HG03025 (cell line): ENCODE measurements around the gene NOD1.

Experiments
- ATAC-seq: cut with Tn5 transposase; IDR thresholded peaks from one replicate; pipeline ENCODE4 v1.9.1; 2021; ENCODE audit warnings: mild to moderate bottlenecking, moderate library complexity; ENCODE audit not compliant: unreplicated experiment, low FRiP score

Gene NOD1

DNA sequence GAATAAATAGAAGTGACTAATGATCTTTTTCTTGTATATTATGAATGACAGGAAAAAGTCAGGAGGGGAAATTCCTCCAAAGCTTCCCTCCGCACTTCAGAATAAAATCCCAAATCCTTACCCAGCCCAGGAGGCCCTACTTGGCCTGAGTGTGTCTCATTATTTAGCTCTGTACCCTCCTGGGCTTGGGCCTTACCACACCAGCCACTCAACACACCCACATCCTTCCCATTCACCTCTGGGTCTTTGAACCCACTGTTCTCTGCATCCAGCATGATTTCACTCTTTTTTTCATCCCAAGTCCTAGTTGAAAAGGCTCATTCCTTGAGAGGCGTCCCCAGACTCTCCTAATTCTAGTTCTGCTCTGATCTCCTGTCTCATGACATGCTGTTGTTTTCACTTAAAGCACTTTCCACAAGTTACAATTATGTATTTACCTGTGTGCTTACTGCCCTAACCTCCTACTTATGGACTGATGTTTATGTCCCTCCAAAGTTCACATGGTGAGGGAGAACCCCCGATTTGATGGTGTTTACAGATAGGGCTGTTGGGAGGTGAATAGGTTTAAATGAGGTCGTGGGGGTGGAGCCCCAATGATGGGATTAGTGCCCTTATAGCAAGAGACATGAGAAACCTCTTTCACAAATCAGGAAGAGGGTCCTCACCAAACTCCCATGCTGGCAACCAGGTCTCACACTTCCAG lies 6.4 kb downstream of the NOD1 start:
- no peak for ATAC-seq

GRCh38 chr7:30471205-30471604 lies 7.4 kb downstream of the NOD1 start:
- ATAC-seq = no peak

DNA sequence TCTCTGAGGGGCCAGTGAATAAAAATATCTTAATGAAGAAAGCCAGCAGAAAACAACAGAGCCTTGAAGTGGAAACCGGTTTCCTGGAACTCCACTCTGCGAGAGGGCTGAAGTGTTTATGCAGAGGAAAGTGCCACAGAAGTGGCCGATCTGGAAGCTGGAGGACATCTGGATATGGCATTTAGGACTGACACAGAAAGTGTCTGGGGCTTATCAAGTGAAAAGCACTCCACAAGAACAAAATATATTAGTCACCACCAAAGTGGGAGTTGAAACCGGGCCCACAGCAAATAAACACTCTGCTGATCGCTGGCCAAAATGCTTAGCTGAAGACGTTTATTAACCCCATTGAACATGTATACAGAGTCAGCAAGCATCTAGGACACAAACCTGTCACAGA lies 7.8 kb downstream of the NOD1 start:
- ATAC-seq = no peak

DNA sequence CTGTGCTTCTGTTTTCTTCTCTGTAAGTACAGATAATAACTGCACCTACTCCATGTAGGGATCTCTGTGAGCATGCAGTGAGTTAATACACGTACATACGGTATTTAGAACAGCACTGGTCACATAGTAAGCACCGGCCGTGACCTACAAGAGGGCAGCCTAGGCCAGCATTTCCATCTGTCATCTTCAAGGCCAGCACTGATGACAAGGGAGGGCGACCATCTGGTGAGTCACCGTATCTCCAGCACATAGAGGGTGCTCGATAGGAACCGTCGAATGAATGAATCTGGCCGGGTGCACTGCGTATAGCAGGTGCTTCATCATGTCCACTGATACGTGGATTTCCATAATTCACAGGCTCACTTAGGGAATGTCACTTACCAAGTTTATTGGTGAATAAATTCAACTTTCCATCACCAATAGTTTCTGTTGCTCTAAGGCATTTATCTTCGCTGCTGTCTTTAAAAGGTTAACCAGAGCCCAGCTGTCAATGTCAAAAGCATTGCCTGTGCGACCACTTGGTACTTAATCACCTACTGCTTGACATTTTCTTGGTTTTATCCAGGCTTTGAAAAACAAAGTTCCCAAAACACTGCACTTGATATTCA lies 8.3 kb downstream of the NOD1 start:
- no peak for ATAC-seq

- no peak for ATAC-seq
Measured at GRCh38 chr7:30469303-30469702, 9.3 kb downstream of the NOD1 start.

DNA sequence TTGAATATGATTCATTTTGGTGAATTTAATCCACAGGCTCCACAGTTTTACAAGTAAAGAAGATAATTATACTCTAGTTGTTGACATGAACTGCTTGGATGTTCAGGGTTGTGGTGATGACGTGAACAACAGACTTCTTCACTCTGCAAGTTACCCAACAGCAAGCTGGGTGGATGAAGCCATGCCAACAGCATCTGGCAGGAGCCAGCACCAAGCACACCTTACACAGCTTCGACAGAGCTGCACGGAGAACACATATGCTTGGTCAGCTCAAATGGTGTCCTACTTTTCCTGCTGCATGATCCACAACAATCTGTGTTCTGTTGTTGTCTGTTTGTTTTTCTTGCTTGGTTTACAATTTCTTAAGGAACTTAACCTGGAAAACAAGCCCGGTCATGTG lies 9.8 kb downstream of the NOD1 start:
- no peak for ATAC-seq

DNA sequence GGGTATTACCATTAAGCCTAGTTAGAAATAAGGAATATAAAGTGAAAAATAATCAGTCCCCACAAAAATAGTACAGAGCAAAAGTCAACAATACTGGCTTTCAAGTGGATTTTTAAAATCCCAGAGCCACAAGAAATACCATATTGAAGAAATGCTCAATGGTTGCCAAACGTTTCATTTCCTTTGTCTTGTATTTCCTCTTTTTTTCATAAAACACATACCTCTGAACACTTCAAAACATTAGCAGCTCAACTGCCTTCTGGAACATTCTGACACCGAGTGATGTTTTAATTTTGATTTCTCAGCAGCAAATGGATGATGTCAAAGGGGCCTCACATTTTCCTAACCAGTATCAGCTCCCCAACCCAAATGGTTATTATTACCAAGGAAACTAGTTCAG lies 10.5 kb downstream of the NOD1 start:
- ATAC-seq = no peak

GRCh38 chr7:30467271-30467670 lies 11.3 kb downstream of the NOD1 start:
- no peak for ATAC-seq

GRCh38 chr7:30466266-30466665 lies 12.3 kb downstream of the NOD1 start:
- ATAC-seq = no peak

GRCh38 chr7:30465811-30466180 lies 12.8 kb downstream of the NOD1 start:
- ATAC-seq = no peak

GRCh38 chr7:30465046-30465810 lies 13.4 kb downstream of the NOD1 start:
- no peak for ATAC-seq

GRCh38 chr7:30464231-30464671 lies 14.3 kb downstream of the NOD1 start:
- no peak for ATAC-seq

GRCh38 chr7:30463405-30464145 lies 15.0 kb downstream of the NOD1 start:
- ATAC-seq = no peak

- no peak for ATAC-seq
Measured at GRCh38 chr7:30462179-30462578, 16.4 kb downstream of the NOD1 start.

- ATAC-seq = no peak
Measured at GRCh38 chr7:30460246-30460633, 18.3 kb downstream of the NOD1 start.

DNA sequence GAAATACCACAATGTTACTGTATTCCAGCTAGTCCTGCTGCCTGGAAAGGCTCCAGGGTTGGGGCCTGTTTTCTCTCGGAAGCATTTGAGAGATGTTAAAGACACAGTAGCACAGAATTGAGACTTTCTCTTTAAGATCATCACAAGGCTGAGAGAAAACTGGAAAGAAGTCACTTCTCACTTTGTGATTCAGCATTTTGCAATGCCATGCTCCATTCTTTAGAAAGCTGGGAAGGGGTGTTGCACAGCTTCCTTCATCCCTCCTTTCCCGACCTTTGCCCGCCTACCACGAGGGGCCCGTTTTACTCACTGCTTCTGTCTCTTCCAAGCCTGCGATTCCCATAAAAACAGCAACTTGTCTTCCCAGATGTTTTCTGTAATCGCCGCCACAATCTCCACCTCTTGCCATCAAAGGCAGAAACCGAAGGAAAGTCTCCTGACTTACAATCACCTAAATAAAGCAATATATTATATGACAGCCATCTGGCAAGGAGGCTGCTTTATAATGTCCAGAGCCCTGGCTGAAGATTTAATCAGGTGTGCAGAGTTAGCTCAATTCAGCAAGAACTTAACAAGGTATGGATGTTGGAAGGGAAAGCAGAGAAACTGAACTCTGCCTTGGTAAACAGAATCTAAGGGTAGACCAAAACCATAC lies 18.9 kb downstream of the NOD1 start:
- no peak for ATAC-seq

DNA sequence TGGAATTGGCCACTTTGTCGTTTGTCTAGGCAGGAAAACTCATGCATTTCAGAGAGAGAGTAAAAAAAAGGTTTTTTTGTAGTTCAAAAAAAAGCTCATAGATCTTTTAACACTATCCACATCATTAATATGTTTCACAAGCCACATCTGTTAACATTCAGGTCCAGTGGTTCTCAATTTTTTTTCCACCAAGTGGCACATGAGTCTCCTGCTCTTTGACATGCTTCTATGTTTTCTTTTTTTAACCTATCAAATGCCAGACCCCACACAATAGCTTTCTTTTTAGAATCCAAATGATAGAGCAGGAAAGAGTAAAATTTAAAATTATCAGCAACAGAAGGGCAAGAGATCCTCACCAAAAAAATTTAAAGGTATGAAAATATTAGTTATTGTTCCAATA lies 20.3 kb downstream of the NOD1 start:
- ATAC-seq = no peak

DNA sequence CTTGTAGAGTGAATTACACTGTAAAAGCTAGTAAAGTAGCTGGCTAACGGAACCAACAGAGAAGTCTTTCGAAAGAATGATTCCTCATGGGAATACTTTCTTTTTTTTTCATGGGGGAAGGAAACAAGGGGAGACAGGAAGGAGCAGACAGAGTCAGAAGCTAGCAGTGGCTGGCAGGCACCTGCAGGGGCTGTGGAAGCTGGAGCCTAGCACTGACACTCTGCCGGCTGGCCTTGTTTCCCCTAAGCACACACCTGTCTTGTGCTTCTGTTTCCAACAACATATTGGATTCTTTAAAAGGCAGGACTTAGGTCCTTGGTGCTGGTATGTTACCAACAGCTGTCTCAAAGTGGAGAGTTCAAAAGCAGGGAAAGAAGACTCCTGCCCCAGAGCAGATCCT lies 24.7 kb downstream of the NOD1 start:
- ATAC-seq = no peak

DNA sequence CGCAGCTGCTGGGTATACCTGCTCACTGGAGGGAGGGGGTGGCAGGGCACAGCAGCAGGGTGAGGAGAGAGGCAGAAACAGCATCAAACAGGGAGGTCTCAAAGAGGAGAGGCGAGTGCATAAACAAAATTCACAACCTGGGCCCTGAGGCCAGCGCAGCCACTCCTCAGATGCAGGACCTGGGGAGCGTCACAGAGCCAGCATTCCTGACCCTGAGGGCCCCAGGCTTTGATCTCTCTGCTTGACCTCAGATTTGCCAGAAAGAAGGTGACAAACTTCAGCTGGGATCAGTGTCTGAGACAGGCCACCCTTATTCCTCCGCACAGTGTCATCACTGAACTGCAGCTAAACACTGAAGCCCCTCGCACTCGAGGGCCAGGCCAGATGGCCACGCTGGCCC lies 25.6 kb downstream of the NOD1 start:
- ATAC-seq = no peak

DNA sequence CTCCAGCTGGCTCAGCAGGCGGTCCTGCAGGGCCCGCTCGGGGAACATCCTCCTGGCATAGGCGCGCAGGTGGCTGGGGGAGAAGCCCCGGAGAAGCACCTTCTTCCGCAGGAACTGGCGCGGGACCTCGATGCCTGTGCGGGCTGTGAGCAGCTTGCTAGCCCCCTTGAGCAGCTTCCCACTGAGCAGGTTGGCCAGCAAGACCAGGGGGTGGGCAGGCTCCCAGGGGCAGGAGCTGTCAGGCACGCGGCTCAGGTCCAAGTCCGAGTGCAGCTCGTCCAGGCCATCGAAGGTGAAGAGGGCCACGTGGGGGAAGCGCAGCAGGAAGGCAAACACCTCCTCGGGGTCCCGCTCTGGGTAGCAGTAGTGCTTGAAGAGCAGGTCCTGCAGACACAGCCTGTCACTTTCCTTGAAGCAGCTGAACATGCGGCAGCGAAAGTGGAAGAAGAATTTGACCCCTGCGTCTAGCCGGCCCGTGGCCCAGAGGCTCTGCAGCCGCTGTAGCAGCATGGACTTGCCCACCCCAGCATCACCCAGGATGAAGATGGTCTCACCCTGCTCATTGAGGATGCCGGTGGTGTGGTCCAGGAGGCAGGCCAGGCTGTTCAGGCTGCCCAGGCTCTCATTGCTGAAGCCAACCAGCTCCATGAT lies 26.2 kb downstream of the NOD1 start:
- no peak for ATAC-seq
